ENCODE measurements around the gene SMC6.

DNA sequence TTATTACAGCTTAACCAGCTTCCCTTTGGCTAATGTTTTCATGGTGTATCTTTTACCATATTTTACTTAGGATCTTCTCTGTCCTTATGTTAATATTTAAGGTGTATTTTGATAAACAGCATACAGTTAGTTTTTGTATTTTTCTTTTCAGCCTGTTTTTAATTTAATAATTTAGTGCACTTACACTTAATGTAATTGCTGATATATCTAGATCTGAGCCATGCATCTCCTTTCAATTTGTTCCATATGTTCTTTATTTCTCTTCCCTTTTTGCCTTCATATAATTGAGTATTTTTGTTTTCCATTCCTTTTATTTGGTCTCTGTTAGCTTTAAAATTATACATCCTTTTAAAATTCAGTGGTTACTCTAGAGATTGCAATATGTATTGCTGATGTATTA, 78.8 kb downstream of the SMC6 start:
- TF ChIP-seq, protein P1, sequence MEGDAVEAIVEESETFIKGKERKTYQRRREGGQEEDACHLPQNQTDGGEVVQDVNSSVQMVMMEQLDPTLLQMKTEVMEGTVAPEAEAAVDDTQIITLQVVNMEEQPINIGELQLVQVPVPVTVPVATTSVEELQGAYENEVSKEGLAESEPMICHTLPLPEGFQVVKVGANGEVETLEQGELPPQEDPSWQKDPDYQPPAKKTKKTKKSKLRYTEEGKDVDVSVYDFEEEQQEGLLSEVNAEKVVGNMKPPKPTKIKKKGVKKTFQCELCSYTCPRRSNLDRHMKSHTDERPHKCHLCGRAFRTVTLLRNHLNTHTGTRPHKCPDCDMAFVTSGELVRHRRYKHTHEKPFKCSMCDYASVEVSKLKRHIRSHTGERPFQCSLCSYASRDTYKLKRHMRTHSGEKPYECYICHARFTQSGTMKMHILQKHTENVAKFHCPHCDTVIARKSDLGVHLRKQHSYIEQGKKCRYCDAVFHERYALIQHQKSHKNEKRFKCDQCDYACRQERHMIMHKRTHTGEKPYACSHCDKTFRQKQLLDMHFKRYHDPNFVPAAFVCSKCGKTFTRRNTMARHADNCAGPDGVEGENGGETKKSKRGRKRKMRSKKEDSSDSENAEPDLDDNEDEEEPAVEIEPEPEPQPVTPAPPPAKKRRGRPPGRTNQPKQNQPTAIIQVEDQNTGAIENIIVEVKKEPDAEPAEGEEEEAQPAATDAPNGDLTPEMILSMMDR (IDR thresholded peaks at IDR 0.05): no peak
- TF ChIP-seq POLR2A (IDR thresholded peaks at IDR 0.05): no peak

Data from thyroid gland (tissue), 4 donors.